GM19193 (cell line): ENCODE results near the gene CDC16.

Experiments used
- POLR2A ChIP-seq: IDR thresholded peaks from 4 replicates; pipeline ENCODE4 v1.6.1; 2011; ENCODE audit not compliant: insufficient read depth, insufficient read length; ENCODE audit errors: extremely low read depth

CDC16 gene

GRCh38 chr13:114243971-114244370 is 9.3 kb downstream of the CDC16 start:
- TF ChIP-seq POLR2A, result no peak

- TF ChIP-seq POLR2A, result no peak
Measured at GRCh38 chr13:114244637-114245036, 9.9 kb downstream of the CDC16 start.

GRCh38 chr13:114248011-114248410 is 13.3 kb downstream of the CDC16 start:
- TF ChIP-seq POLR2A, result no peak

GRCh38 chr13:114249077-114249476 is 14.4 kb downstream of the CDC16 start:
- no peak for TF ChIP-seq POLR2A

- TF ChIP-seq POLR2A, result no peak
Measured at GRCh38 chr13:114256547-114256946, 21.9 kb downstream of the CDC16 start.

GRCh38 chr13:114257014-114257413 is 22.3 kb downstream of the CDC16 start:
- TF ChIP-seq POLR2A, result no peak

- no peak for TF ChIP-seq POLR2A
Measured at GRCh38 chr13:114258589-114258988, 23.9 kb downstream of the CDC16 start.

GRCh38 chr13:114259374-114259773 is 24.7 kb downstream of the CDC16 start:
- TF ChIP-seq POLR2A, result no peak

GRCh38 chr13:114259974-114260373 is 25.3 kb downstream of the CDC16 start:
- no peak for TF ChIP-seq POLR2A

GRCh38 chr13:114260814-114261213 is 26.1 kb downstream of the CDC16 start:
- no peak for TF ChIP-seq POLR2A

- TF ChIP-seq POLR2A, result no peak
Measured at GRCh38 chr13:114261328-114261965, 26.8 kb downstream of the CDC16 start.

GRCh38 chr13:114263578-114263977 is 28.9 kb downstream of the CDC16 start:
- no peak for TF ChIP-seq POLR2A

GRCh38 chr13:114264886-114265611 is 30.4 kb downstream of the CDC16 start:
- TF ChIP-seq POLR2A, result no peak

- no peak for TF ChIP-seq POLR2A
Measured at GRCh38 chr13:114266241-114266640, 31.5 kb downstream of the CDC16 start.

- TF ChIP-seq POLR2A, result no peak
Measured at GRCh38 chr13:114268344-114269280, 33.9 kb downstream of the CDC16 start.
